GM19452 (cell line): ENCODE data around the gene CLEC18A.
"Not testable (repeated sequence)": the region's sequence is repeated elsewhere in the genome, so short reads cannot be mapped to it uniquely, and the experiment has no call there.

Experiments used
- ATAC-seq: cut with Tn5 transposase; IDR thresholded peaks from one replicate; pipeline ENCODE4 v1.9.1; 2021; ENCODE audit not compliant: unreplicated experiment

CLEC18A gene

GRCh38 chr16:69951672-69952031, 518 bp downstream of the CLEC18A start:
- ATAC-seq, result not testable (repeated sequence)

DNA sequence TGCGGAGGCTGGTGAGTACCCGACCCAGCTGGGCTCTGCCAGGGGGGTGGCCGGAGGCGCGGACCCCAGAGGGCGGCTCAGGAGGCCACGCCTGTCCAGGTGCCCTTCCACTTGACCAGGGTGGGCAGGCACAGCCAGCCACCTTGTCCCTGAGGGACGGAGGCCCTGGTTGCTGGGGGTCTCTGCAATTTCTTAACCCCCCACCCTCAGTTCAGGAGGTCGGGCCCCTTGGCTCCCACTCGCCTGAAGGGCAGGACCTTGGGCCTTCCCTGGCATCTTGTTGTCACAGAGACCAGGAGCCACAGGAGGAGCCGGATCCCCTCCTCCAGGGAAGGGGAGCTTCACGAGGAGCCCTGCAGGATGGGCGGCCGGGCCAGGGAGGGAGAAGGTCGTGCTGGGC, 982 bp downstream of the CLEC18A start:
- ATAC-seq, result not testable (repeated sequence)

- not testable (repeated sequence) for ATAC-seq
These were observed 1.6 kb downstream of the CLEC18A start for GRCh38 chr16:69952572-69953355.

- not testable (repeated sequence) for ATAC-seq
These were observed 3.1 kb downstream of the CLEC18A start for GRCh38 chr16:69954241-69954640.

DNA sequence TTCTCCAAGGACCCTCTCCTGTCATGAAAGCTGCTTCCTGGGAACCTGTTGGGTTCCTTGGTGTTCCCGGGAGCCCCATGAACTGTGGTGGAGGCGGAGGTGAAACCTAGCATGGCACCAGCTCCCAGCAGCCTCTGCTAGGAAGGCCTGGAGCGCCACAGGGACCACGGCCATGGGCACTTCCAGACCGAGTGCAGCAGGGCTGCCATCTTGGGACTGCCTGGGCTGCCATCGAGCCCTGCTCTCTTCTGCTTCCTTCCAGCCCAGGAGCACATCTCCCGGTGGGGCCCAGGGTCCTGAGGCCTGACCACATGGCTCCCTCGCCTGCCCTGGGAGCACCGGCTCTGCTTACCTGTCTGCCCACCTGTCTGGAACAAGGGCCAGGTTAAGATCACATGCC, 12.2 kb downstream of the CLEC18A start:
- not testable (repeated sequence) for ATAC-seq

- ATAC-seq, result not testable (repeated sequence)
These were observed 14.0 kb downstream of the CLEC18A start for GRCh38 chr16:69964960-69965660.

- ATAC-seq, result not testable (repeated sequence)
These were observed 14.5 kb downstream of the CLEC18A start for GRCh38 chr16:69965661-69966054.

DNA sequence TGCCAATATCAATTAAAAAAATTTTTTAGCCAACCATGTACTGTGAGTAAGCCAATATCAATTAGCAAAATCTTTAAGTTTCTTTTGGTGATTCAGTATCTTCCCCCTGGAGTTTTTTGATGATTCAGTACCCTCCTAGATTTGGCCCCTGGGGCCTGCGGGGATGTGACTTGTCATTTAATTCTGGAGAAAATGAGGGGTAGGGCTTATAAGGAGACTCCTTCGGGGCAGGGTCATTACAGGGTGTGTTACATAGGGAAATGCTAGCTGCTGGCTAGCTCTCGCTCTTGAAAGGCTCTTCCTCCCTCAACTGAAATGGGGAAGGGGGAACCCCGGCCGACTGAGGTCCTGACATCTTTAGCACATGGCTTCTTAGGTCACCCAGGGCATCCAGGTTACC, 16.6 kb downstream of the CLEC18A start:
- not testable (repeated sequence) for ATAC-seq

DNA sequence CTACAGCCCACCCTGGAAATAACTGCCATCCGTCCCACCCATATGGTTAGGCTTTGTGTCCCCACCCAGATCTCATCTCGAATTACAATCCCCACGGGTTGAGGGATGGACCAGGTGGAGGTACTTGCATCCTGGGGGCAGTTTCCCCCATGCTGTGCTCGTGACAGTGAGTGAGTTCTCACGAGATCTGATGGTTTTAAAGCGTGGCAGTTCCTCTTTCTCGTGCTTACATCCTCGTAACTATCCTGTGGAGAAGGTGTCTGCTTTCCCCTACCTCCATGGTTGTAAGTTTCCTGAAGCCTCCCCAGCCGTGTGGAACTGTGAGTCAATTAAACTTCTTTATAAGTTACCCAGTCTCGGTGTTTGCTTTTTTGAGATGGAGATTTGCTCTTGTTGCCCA, 17.0 kb downstream of the CLEC18A start:
- ATAC-seq, result not testable (repeated sequence)

- ATAC-seq, result not testable (repeated sequence)
These were observed 18.5 kb downstream of the CLEC18A start for GRCh38 chr16:69969657-69970056.

DNA sequence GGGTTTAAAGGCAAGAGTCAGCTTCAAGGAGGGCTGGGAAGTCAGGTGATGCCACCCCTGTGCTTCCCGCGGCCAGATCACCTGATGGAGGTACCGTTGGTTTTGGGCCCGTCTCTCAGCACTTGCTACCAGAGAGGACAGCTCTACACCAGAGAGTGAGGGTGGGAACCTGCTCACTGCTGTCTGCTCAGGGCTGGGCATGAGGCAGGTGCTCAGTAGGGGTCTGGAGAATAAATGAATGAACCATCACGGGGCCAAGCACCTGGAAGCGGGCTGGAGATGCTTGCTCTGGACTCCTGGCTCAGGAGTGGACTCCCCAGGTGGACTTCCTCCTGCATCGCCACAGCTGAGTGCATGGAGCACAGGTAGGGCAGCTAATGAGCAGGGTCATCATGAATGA, 21.0 kb downstream of the CLEC18A start:
- not testable (repeated sequence) for ATAC-seq

DNA sequence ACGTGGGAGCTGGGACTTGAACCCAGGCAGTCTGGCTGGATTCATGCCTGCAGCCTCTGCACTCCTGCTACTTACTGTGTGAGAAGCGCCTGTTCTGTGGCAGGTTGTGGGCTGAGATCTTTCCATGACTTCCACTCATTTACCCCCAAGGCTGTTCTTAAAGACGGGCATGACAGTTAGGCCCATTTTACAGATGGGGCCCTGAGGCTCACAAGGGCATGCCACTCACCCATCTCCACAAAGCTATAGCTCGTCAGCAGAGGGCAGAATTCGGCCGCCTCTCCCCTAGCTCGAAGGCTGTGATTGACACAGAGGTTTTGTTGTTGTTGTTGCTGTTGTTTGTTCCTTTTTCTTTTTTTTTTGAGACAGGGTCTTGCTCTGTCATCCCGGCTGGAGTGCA, 21.8 kb downstream of the CLEC18A start:
- ATAC-seq, result not testable (repeated sequence)

DNA sequence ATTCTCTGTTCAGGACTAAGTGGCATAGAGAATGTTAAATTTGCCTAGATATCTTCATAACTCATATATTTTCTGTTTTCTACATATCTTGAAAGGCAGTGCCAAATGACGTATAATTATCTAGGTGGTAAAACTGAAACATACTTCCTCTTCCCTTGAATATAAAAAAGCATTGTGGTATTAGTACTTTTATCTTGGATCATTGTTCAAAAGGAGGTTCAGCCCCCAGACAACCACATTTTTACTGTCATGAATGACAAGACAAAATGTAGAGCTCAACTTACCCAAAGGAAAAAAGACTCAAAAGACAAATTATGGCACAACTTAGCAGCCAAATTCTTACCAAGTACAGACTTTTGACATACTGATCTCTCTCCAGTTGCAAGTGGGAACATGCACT, 34.1 kb downstream of the CLEC18A start:
- not testable (repeated sequence) for ATAC-seq

- ATAC-seq, result not testable (repeated sequence)
These were observed 46.8 kb downstream of the CLEC18A start for GRCh38 chr16:69997956-69998355.

- not testable (repeated sequence) for ATAC-seq
These were observed 48.7 kb downstream of the CLEC18A start for GRCh38 chr16:69999801-70000200.

- not testable (repeated sequence) for ATAC-seq
These were observed 52.4 kb downstream of the CLEC18A start for GRCh38 chr16:70003511-70003910.

DNA sequence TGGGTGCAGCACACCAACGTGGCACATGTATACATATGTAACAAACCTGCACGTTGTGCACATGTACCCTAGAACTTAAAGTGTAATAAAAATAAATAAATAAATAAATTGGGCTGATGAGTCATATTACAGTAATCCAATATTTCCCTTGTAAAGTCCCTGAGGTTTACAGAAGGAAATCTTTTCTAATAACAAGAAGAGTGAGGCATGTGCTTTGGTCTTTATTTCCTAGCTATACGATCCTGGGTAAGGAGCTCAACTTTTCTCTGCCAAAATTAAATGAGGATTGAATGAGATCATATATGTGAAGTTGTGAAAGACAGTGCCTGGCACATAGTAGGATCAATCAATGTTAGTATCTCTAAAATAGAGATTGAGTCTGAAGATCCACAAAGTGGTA, 57.5 kb downstream of the CLEC18A start:
- ATAC-seq, result not testable (repeated sequence)

- not testable (repeated sequence) for ATAC-seq
These were observed 59.5 kb downstream of the CLEC18A start for GRCh38 chr16:70010615-70011014.

DNA sequence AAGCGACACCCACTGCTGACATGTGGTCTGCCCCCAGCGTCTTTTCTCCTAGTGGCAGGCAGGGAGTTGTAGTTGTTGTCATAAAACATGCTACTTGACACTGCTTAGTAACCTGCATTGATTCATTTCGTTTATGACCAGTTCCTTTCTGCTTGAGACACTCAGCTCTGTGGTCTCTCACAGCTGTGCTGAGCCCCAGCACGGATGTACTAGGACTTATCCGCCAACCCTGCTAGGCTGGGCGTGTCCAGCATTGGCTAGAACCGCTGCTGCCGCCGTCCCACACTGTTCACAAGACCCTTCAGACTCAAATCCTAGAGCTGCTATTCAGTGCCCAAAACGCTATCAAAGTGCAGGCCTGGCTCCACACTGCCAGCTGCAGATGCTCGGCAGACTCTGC, 60.0 kb downstream of the CLEC18A start:
- ATAC-seq, result not testable (repeated sequence)

DNA sequence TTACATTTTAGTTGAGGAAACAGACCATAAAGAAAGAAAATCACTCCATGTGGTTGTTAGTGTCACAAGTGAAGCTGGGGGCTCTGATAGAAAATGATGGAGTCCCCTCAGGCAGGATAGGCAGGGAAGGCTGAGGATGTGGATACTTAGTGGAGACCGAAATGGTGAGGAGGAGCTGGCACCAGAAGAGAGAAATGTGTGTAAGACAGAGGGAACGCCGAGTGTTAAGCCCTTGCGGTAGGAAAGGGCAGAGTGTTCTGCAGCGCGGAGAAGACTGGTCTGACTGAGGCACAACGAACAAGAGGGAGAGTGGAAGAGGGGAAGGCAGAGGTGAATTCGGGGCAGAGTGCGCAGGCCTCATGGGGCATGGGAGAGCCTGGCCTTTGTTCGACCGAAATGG, 61.2 kb downstream of the CLEC18A start:
- ATAC-seq, result not testable (repeated sequence)

DNA sequence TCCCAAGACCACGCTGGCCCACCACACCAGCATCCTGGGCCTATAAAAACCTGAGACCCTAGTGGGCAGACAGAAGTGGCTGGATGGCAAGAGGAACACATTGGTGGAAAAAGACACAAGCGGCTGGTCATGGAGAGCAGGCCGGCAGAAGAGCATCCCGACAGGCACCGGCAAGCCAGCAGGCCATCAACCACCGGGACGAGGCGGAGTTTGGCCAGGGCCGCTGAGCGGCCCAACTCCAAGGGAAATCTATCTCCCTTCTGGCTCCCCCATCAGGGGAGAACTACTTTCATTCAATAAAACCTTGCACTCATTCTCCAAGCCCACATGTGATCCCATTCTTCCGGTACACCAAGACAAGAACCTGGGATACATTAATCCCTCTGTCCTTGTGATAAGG, 61.8 kb downstream of the CLEC18A start:
- not testable (repeated sequence) for ATAC-seq
